Type B pancreatic cell (in vitro differentiated cells): ENCODE measurements around the gene TSPAN19. TPM values are rescaled to one million over a fixed set of nuclear protein-coding genes. Genes with fewer than 3 reads are reported as not detected.

ENCODE experiments used
- DNase-seq: peaks from one replicate; pipeline ENCODE4 v3.0.0; 2021; ENCODE audit warnings: mixed read lengths; ENCODE audit not compliant: unreplicated experiment; ENCODE audit errors: extremely low spot score
- H3K27ac Mint-ChIP-seq: 2 replicates; pipeline ENCODE4 v1.8.0; 2021; ENCODE audit warnings: mild to moderate bottlenecking, mixed read lengths
- H3K27me3 Mint-ChIP-seq: 2 replicates; pipeline ENCODE4 v1.8.0; 2021; ENCODE audit warnings: mixed read lengths
- H3K36me3 Mint-ChIP-seq: 2 replicates; pipeline ENCODE4 v1.8.0; 2021; ENCODE audit warnings: mixed read lengths
- H3K4me1 Mint-ChIP-seq: one replicate; pipeline ENCODE4 v1.8.0; 2021; ENCODE audit warnings: mixed read lengths; ENCODE audit not compliant: unreplicated experiment
- H3K4me3 Mint-ChIP-seq: 2 replicates; pipeline ENCODE4 v1.8.0; 2021; ENCODE audit warnings: mild to moderate bottlenecking, mixed read lengths
- H3K9me3 Mint-ChIP-seq: 2 replicates; pipeline ENCODE4 v1.8.0; 2021; ENCODE audit warnings: mixed read lengths
- total RNA-seq: library from RNA; stranded (reverse); gene quantifications from 2 replicates; pipeline ENCODE4 v1.2.1, GENCODE V29; 2021; ENCODE audit warnings: low replicate concordance
- TF ChIP-seq, protein P1 (sequence below): fragments of 200-600 bp; sonication (generic); conservative IDR thresholded peaks from 2 replicates; pipeline ENCODE4 v1.5.0; 2021; ENCODE audit warnings: antibody characterized with exemption, mild to moderate bottlenecking

The TSPAN19 gene
- total RNA-seq, 1 donor from 2014 or later = 0.56 TPM

- Mint-ChIP-seq H3K27me3 (no peaks in the 10 kb centered on the region), H3K4me3 (no peak overlapping the region), H3K9me3 (no peaks in the 10 kb centered on the region), H3K4me1 (no peaks in the 10 kb centered on the region), H3K27ac (no peak overlapping the region), H3K36me3 (no peaks in the 10 kb centered on the region)
- TF ChIP-seq, protein P1, sequence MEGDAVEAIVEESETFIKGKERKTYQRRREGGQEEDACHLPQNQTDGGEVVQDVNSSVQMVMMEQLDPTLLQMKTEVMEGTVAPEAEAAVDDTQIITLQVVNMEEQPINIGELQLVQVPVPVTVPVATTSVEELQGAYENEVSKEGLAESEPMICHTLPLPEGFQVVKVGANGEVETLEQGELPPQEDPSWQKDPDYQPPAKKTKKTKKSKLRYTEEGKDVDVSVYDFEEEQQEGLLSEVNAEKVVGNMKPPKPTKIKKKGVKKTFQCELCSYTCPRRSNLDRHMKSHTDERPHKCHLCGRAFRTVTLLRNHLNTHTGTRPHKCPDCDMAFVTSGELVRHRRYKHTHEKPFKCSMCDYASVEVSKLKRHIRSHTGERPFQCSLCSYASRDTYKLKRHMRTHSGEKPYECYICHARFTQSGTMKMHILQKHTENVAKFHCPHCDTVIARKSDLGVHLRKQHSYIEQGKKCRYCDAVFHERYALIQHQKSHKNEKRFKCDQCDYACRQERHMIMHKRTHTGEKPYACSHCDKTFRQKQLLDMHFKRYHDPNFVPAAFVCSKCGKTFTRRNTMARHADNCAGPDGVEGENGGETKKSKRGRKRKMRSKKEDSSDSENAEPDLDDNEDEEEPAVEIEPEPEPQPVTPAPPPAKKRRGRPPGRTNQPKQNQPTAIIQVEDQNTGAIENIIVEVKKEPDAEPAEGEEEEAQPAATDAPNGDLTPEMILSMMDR = no peak
- DNase-seq = no peak
Measured at GRCh38 chr12:85060916-85061315, 24.8 kb upstream of the TSPAN19 start.

DNA sequence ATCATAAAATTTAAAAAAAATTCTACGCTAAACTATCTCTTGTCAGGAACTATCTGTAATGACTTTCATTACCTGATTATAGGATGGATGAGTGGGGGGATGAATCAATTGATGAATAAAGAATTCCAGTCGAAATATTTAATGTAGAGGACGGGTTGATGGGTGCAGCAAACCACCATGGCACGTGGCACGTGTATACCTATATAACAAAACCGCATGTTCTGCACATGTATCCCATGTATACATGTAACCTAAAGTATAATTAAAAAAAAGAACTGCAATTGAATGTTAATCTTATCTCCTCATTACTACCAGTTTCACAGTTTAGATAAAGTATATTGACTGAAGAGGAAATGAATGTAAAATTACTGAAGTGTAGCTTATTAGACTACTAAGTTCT, 23.5 kb upstream of the TSPAN19 start:
- no peak for DNase-seq
- H3K27ac Mint-ChIP-seq = no peak overlapping the region
- H3K36me3 Mint-ChIP-seq = no peaks in the 10 kb centered on the region
- no peaks in the 10 kb centered on the region for H3K9me3 Mint-ChIP-seq
- H3K27me3 Mint-ChIP-seq = no peaks in the 10 kb centered on the region
- no peaks in the 10 kb centered on the region for H3K4me1 Mint-ChIP-seq
- no peak overlapping the region for H3K4me3 Mint-ChIP-seq
- TF ChIP-seq, protein P1 = no peak

DNA sequence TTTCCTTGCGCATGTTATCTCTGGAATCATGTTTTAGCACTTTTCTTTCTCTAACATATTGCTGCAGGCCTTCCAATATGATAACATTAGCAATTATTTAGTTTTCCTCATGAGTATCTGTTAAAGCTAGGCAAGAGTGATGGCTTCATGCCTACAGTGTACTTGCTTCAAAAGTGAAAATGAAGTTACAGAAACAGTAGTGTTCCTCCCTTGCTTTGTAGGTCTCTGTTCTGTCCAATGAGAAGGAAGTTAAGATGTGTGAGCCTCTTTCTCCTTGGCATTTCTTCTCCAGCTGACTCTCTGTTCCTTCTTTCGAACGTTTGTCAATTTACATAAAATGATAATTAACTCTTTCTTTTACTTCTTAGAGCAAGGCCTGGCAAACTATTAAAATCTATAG, 22.3 kb upstream of the TSPAN19 start:
- no peak for DNase-seq
- Mint-ChIP-seq H3K27me3 (no peaks in the 10 kb centered on the region), H3K36me3 (no peaks in the 10 kb centered on the region), H3K27ac (no peak overlapping the region), H3K4me3 (no peak overlapping the region), H3K9me3 (no peaks in the 10 kb centered on the region), H3K4me1 (no peaks in the 10 kb centered on the region)
- TF ChIP-seq, protein P1 = no peak

GRCh38 chr12:85057370-85057963, 21.4 kb upstream of the TSPAN19 start:
- TF ChIP-seq, protein P1 = peak; percentile 86
- no peaks in the 10 kb centered on the region for H3K27me3 Mint-ChIP-seq
- DNase-seq = no peak
- H3K9me3 Mint-ChIP-seq = no peaks in the 10 kb centered on the region
- H3K4me1 Mint-ChIP-seq = no peaks in the 10 kb centered on the region
- H3K36me3 Mint-ChIP-seq = no peaks in the 10 kb centered on the region
- no peak overlapping the region for H3K4me3 Mint-ChIP-seq
- H3K27ac Mint-ChIP-seq = no peak overlapping the region

GRCh38 chr12:85043829-85044228, 7.8 kb upstream of the TSPAN19 start:
- no peak overlapping the region for H3K4me3 Mint-ChIP-seq
- H3K27ac Mint-ChIP-seq = no peak overlapping the region
- H3K36me3 Mint-ChIP-seq = no peaks in the 10 kb centered on the region
- TF ChIP-seq, protein P1 = no peak
- H3K9me3 Mint-ChIP-seq = no peaks in the 10 kb centered on the region
- H3K4me1 Mint-ChIP-seq = no peaks in the 10 kb centered on the region
- no peak for DNase-seq
- no peaks in the 10 kb centered on the region for H3K27me3 Mint-ChIP-seq

DNA sequence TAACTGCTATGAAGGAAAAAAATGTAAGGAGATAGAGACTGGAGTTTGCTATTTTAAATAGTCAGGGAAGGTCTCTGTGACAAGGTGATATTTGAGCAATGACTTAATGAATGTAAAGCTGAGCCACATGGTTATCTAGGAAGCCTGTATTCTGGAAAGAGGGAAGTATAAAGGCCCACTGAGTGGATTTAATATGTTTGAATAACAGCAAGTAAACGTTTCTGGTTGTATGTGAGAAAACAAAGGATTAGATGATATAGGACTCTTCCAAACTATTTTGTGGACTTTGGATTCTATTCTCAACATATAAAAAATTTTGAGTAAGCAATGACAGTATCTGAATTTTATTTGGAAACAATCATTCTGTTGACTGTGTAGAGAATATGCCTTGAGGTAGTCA, 5.3 kb upstream of the TSPAN19 start:
- Mint-ChIP-seq H3K27ac (no peak overlapping the region), H3K9me3 (no peaks in the 10 kb centered on the region), H3K36me3 (no peaks in the 10 kb centered on the region), H3K4me3 (no peak overlapping the region), H3K4me1 (no peaks in the 10 kb centered on the region), H3K27me3 (no peaks in the 10 kb centered on the region)
- TF ChIP-seq, protein P1 = no peak
- no peak for DNase-seq
